COLO668 (cell line): ENCODE measurements around the gene CDON.

Source experiments
- DNase-seq: peaks from one replicate; lab custom pipeline; 2025; ENCODE audit not compliant: unreplicated experiment; lab: John Stamatoyannopoulos, UW

Gene CDON

GRCh38 chr11:125945797-125946520 lies 116.7 kb downstream of the CDON start, which contains the start of gene VSIG10L2:
TSS of gene VSIG10L2 (plus strand) at chr11:125946044. CDS start at chr11:125946056, 12 bp downstream.
- DNase-seq = peak; percentile 29

DNA sequence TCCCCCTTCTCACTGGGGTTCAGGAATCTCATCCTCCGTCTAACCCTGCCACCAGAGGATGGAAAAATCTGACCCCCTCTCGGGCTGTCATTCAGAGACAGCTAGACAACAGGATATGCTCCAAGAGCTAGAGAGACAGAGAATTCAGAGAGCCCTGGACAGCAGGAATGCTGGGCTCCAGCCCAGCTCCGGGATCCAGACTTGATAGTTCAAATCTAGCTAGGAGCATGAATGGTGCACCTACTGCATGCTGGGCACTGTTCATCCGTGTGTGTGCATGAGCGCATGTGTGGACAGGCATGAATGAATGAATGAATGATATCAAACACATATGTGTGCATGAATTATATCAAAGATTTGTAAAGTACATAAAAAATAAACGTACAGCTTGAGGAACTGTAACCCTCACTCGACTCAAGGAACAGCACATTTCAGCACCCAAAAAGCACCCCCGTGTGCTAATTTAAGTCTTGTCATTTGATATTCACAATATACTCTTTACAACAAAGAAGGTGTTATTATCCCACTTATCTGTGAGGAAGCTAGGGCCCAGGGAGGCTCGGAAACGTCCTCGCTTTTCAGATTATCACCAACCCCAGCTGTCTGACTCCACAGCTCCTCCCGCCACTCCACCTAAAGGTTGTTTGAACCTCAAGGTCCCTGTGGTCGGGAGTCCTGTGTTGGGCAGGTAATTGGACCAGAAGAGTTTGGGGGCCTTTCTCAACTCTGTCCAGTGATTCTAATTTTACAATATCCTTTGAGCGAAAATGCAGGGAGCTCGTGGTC lies 117.5 kb downstream of the CDON start:
- no peak for DNase-seq

DNA sequence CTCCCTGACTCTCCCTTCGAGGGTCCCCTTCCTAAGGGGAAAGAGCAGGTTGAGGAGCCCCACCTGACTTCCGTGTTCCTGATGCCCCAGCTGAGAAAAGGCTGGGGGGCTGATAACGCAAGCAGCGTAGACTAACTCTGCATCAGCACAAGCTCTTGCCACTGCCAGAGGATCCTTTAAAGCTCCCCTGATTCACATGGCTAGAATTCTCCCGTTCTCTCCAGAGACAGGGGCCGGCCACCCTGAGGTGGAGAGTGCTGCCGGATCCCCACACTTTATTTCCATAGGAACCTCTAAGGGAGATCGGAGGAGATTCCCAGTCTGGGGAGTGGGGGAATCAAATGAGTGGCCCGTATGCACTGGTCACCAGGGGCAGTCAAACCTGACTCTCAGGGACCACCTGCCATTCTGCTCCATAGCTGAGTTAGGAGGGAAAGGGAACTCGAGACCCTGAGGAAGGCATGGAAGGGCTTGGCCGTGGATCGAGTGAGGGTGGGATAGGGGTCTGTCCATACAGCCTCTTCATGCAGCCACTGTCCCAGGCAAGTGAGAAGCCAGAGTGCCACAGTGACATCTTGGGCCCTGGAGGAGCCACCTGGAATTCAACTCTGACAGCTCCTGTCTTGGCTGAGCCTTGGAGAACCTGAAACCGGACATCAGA lies 118.2 kb downstream of the CDON start:
- no peak for DNase-seq

GRCh38 chr11:125943661-125944349 lies 118.9 kb downstream of the CDON start:
- no peak for DNase-seq

- DNase-seq = no peak
Observed at GRCh38 chr11:125942771-125943428, 119.8 kb downstream of the CDON start.

- DNase-seq = peak; percentile 88
Observed at GRCh38 chr11:125941619-125942611, 120.8 kb downstream of the CDON start.

GRCh38 chr11:125941267-125941618 lies 121.4 kb downstream of the CDON start:
- no peak for DNase-seq

DNA sequence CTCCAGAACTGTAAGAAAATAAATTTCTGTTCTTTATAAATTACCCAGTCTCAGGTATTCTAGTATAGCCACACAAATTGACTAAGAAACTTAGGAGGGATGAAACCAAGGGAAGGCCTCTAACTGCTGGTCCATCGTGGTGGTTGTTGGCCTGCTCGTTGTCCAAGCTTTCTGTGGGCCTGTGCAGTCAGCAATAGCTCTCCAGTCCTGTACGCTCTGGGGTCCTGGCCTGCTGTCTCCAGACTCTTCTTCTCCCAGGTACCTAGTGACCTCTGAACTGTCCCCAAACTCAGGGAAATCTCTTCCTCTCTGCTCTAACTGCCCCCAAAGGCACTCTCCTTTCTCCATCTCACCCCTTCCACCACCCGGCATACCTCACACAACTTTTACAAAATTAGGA lies 122.5 kb downstream of the CDON start:
- no peak for DNase-seq

GRCh38 chr11:125939081-125939521 lies 123.6 kb downstream of the CDON start:
- no peak for DNase-seq

GRCh38 chr11:125938418-125938817 lies 124.2 kb downstream of the CDON start:
- DNase-seq = no peak

DNA sequence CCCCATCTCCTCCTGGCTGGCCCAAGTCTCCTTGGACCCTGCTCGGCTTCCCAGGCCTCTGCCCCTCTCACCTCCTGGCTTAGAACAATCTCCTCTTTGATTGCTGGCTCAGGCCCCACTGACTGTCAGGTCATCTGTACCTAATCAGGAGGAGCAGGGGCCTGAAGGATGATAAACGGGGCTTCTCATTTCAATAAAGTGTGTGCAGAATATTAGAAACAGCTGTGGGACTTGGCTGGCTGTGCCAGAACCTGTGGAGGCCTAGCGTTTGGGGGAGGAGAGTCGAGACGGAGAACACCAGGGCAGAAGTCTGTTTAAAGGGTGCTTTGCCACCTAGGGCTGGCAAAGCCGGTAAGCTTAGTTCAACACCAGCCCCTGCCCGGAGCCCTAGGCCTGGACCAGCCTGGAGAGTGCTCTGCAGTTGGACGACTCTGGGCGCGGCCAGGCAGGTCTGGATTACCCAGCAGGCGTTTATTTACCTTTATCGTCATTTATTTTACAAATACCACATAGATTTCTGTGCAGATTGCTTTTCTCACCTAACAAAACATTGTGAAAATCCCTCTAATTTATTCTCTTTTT lies 127.0 kb downstream of the CDON start:
- DNase-seq = no peak

- no peak for DNase-seq
Observed at GRCh38 chr11:125935056-125935455, 127.6 kb downstream of the CDON start.

- no peak for DNase-seq
Observed at GRCh38 chr11:125934473-125934872, 128.2 kb downstream of the CDON start.

DNA sequence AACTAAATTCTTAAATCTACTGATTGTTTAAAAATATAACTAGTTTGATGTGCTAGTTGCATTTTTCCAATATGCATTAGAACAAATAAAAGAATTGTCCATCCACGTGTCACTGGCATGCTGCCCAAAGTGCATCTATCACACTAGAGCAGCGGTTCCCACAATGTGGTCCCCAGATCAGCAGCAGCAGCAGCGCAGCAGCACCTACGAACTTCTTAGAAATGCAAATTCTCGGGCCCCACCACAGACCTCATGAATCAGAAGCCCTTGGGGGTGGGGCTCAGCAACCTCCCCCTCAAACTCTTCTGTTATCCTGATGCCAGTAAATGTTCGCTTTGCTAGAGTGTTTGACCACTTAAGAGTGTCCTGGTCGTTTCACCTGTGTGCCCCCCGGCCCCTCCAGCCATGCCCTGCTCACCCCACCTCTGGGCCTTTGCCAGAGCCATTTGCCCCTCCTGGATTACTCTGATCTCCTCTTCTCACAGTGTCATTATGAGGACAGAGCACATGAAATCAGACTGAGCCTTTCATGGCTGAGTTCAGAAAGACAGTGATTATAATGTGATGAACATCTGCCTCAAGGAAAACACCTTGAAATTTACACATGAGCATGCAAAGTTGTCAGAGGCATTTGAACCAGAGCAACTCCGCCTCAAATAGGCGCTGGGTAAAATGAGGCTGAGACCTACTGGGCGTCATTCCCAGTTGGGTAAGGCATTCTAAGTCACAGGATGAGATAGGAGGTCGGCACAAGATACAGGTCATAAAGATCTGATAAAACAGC lies 129.4 kb downstream of the CDON start:
- DNase-seq = no peak

GRCh38 chr11:125932301-125932700 lies 130.4 kb downstream of the CDON start:
- no peak for DNase-seq

DNA sequence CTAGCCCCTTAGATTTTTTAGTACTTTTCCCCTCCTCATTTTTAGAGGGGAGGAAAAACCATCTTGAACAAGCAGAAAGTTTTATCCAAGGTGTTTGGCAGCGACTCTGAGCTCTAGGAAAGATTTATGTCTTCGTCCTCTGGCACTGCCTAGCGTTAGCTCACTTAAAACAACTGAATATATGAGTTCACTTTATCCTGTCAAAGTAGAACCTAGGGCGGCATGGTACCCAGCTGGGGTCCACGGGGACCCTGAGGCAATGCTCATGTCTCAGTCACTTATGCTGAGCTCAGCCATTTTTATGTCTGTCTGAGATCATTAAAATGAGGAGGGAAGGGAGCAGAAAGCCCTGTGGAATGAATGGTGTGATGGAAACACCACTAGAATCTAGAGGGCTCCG lies 131.0 kb downstream of the CDON start:
- DNase-seq = no peak

DNA sequence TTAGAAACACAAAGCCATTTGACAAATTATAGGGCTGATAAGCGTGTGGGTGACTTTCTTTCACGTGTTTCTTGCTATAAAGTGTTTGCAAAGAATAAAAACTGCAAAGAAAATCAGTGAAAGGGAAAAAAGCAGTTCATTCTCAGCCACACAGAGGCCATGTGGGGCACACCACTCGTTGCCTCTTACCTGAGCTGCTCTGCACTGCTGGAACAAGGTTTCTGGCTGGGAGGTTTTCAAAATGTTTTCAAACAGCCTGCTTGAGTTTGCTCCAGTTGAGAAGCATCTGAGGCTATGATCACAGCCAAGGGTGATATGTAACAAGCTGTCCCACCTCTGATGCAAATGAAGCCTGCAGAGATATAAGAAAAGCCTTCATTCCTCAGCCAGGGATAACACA lies 131.6 kb downstream of the CDON start:
- no peak for DNase-seq

DNA sequence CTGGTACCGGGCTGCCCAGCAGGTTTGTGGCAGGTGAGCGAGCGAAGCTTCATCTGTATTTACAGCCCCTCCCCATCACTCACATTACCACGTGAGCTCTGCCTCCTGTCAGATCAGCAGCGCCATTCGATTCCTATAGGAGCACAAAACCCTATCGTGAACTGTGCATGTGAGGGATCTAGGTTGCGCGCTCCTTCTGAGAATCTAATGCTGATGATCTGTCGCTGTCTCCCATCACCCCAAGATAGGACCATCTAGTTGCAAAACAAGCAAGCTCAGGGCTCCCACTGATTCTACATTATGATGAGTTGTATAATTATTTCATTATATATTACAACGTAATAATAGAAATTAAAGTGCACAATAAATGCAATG lies 132.6 kb downstream of the CDON start:
- no peak for DNase-seq
